Measurements from ENCODE around the gene LMTK2. TPM values are rescaled to one million over a fixed set of nuclear protein-coding genes. Genes with fewer than 3 reads are reported as not detected.
A peak's percentile ranks its signal among the peaks of the same experiment; 100 is the strongest.

Gene LMTK2
- total and polyA plus RNA-seq, 2 experiments from 2014 or later = 6.1 to 30.8 TPM

DNA sequence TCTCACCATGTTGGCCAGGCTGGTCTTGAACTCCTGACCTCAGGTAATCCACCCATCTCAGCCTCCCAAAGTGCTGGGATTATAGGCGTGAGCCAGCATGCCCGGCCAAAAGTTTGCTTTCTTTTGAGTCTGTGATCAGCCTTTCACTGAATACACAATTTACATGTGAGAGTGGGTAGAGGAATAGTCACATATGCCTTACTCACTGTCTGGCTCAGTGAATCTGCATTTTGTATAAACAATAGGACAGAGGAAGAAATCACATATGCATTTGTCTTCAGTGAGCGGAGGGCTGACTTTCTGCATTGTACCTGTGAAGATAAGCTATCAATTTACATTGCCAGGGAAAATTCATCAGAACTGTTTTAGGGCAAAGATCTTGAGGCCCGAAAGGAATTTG lies 147.9 kb downstream of the LMTK2 start:
- ATAC-seq (no peak), DNase-seq (ENCODE audit: low spot score) (no peak)
- Mint-ChIP-seq H3K36me3 (ENCODE audit: low read depth) (no peaks in the 10 kb centered on the region; the same call in 2 of the 3 replicates), H3K4me1 (peaks cover 15% of the 10 kb centered on the region; the same call in 2 of the 3 replicates), H3K4me3 (no peak overlapping the region), H3K27me3 (ENCODE audit: insufficient read depth, low read depth, poor library complexity) (peaks cover 7% of the 10 kb centered on the region), H3K27ac (no peak overlapping the region), H3K9me3 (no peaks in the 10 kb centered on the region)
- Histone ChIP-seq H3K4me3 (no peak overlapping the region), H3K79me2 (replicated peaks; ENCODE audit: insufficient read depth) (peaks cover 11% of the 10 kb centered on the region), H4K20me1 (replicated peaks; ENCODE audit: insufficient read depth) (peaks cover 6% of the 10 kb centered on the region; the same call in 1 of the 2 replicates), H3K27me3 (ENCODE audit: insufficient read depth) (no peaks in the 10 kb centered on the region), H3K36me3 (ENCODE audit: insufficient read depth) (no peaks in the 10 kb centered on the region), H3K27ac (ENCODE audit: low read depth) (peak overlapping the region; percentile 26; the same call in 1 of the 2 replicates), H3K4me1 (ENCODE audit: insufficient read depth) (peaks cover 19% of the 10 kb centered on the region), H3K4me2 (no peak overlapping the region), H2AFZ (no peak overlapping the region), H3K9me2 (ENCODE audit: insufficient read depth) (no peaks in the 10 kb centered on the region), H3F3A (replicated peaks; ENCODE audit: low read depth) (peaks cover 14% of the 10 kb centered on the region; the same call in 1 of the 2 replicates)
- no peak for TF ChIP-seq EZH2 (IDR thresholded peaks at IDR 0.05; ENCODE audit: low read depth, unreplicated experiment)
- TF ChIP-seq JUNB (IDR thresholded peaks at IDR 0.05; ENCODE audit: unreplicated experiment) = no peak
- no peak for TF ChIP-seq ZNF462 (CRISPR knock-in tag; IDR thresholded peaks at IDR 0.05)
- no peak for TF ChIP-seq ZNF114 (CRISPR knock-in tag; IDR thresholded peaks at IDR 0.05)
- no peak for TF ChIP-seq STAT1 (IDR thresholded peaks at IDR 0.05; ENCODE audit: unreplicated experiment)
- no peak for TF ChIP-seq REST (IDR thresholded peaks at IDR 0.05; ENCODE audit: unreplicated experiment)
- TF ChIP-seq NANOG (IDR thresholded peaks at IDR 0.05; ENCODE audit: borderline replicate concordance) = no peak
- TF ChIP-seq CREB1 (CRISPR knock-in tag; IDR thresholded peaks at IDR 0.05; ENCODE audit: low read depth) = no peak
- TF ChIP-seq EZH2phosphoT487 (IDR thresholded peaks at IDR 0.05; ENCODE audit: unreplicated experiment) = no peak
- no peak for TF ChIP-seq CTCF (conservative IDR thresholded peaks at IDR 0.05; ENCODE audit: low read depth in 2 of 2)
- no peak for TF ChIP-seq POLR2AphosphoS5 (IDR thresholded peaks at IDR 0.05; ENCODE audit: low read depth)
- no peak for TF ChIP-seq ZNF331 (CRISPR knock-in tag; IDR thresholded peaks at IDR 0.05; ENCODE audit: low read depth)
- TF ChIP-seq ETS1 (IDR thresholded peaks at IDR 0.05) = no peak
